Activated CD8-positive, alpha-beta memory T cell treated with anti-CD3 and anti-CD28 coated beads, Interleukin-2, amount 50 U/mL, for 24 hours (primary cell): ENCODE results near the gene CTNNA2.
"Not testable (repeated sequence)": the region's sequence is repeated elsewhere in the genome, so short reads cannot be mapped to it uniquely, and the experiment has no call there.

Experiments used
- DNase-seq: peaks from one replicate; pipeline ENCODE4 v3.0.0-alpha.2; 2020; ENCODE audit errors: extremely low read depth

Gene CTNNA2

GRCh38 chr2:80078290-80079036 lies 565.6 kb downstream of the CTNNA2 start:
- no peak for DNase-seq

DNA sequence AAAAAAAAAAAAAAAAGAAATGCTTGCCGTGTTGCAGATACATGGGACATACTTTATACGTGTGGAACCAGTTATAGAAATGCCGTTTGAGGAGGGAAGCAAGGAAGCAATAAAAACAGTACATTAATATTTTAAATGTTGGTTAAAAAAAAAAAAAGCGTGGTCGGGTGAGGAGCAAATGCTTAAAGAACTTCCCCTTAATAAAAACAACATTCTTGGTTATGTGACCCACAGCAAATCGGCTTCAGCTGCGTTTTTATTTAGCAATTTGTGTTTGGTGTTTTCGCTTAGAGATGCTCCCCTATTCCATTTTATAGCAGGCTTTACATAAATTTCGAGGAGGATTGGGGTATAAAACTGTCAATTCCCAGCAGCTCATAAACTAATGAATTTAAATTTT lies 568.1 kb downstream of the CTNNA2 start:
- no peak for DNase-seq

DNA sequence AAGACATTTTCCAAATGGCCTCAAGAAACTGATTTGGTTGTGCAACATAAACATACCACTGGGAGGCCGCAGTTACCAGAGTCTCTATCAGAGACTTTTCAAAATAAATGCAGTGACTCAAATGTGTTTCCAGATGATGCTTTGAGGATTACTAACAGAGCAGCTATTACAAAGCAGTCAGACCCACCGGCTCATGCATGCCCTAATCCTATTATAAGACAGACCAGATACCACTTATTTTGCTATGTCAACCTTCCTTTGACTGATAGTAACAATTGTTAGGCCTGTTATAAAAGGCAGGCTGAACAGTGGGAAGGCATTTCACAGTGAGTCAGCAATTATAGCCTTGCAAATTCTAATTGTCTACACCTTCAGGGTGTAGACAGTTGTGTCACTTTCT lies 574.0 kb downstream of the CTNNA2 start:
- DNase-seq: no peak

DNA sequence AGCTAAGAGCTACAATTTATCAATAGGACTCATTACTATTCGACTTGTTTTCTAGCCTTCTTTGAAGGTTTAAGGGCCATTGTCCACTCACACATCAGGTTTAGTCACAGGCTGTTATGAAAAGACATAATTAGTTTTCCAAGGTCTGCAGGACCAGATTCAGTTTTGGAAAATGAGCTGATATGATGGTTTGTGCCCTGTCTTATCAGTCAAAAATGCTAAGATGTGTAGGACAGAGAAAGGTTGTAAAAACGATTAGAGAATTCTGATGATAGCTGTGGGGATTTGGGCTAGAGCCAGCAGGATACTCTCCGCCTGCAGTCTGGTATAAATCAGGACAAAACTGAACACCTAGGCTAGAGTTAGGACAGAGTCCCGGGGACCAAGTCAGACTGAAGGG lies 578.4 kb downstream of the CTNNA2 start:
- no peak for DNase-seq

DNA sequence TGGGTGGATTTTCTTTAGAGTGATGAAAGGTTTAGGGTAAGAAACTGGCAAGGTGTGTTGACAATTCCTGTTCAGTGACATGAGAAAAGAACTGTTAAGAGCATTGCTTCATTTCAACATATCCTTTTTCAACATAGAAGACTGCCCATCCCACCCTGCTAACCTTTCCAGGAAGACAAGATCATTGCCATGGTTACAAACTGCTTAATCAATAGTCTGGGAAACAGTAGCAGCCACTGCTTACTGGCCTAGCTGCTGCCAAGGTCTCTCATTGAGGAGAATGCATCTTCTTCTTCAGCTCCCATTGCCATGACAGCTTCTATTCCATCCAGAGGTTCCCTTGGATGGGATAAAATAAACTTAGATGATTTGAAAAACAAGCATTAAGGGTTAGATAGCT lies 579.6 kb downstream of the CTNNA2 start:
- DNase-seq: no peak

DNA sequence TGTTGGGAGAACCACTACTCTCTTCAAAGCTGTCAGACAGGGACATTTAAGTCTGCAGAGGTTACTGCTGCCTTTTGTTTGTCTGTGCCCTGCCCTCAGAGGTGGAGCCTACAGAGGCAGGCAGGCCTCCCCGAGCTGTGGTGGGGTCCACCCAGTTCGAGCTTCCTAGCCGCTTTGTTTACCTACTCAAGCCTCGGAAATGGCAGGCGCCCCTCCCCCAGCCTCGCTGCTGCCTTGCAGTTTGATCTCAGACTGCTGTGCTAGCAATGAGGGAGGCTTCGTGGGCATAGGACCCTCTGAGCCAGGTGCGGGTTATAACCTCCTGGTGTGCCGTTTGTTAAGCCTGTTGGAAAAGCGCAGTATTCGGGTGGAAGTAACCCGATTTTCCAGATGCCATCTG lies 585.7 kb downstream of the CTNNA2 start:
- DNase-seq: not testable (repeated sequence)

GRCh38 chr2:80102026-80102425 lies 589.2 kb downstream of the CTNNA2 start:
- no peak for DNase-seq

GRCh38 chr2:80105015-80105640 lies 592.3 kb downstream of the CTNNA2 start:
- no peak for DNase-seq

DNA sequence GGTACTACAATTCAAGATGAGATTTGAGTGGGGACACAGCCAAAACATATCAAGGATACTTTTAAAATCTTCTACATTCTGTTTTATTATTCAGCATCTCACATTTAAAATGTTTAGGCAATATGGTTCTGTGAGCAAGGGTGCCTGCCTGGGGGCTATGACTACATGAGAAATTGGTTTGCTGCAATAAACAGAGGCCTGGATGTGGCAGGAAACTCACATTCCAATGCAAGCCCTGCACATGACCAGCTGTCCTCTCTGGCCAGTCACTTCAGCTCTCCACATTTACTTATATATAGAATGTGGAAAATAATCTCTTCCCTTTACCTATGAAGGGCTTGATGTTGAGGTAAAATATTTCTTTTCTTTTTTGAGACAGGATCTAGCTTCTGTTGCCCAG lies 598.3 kb downstream of the CTNNA2 start:
- no peak for DNase-seq

- no peak for DNase-seq
Observed at GRCh38 chr2:80112790-80113189, 599.9 kb downstream of the CTNNA2 start.

DNA sequence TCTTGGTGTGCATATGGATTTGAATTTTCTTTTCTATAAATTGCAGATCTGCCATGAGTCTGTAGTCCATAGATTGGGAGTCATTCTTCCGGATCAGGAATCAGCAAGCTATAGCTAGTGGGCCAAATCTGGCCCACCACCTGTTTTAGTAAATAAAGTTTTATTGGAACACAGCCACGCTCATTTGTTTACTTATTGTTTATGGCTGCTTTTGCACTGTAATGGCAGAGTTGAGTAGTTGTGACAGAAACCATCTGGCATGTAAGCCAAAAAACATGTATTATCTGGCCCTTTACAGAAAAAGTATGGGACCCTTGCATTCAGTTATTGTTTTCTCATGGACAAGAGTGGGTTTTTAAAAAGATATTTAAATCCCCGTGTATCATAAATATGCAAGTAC lies 600.5 kb downstream of the CTNNA2 start:
- no peak for DNase-seq

- DNase-seq: no peak
Observed at GRCh38 chr2:80114812-80115211, 602.0 kb downstream of the CTNNA2 start.

DNA sequence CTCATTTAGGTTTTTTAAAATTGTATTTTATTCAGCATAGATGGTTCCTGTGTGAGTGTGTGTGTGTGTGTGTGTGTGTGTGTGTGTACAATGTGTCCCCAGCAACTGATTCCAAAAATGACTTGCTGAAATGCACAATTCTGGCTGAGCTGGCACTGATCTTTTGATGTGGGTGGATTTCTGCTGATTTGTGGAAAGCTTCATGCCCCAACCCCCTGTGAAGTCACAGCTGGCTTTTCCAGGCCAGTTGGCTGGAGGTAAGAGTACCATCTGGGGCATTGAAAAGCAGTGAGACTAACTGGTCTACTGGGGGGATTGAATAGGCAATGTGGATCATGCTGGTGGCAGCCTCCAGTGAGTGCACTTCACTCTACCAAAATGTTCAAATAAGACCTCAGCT lies 604.5 kb downstream of the CTNNA2 start:
- DNase-seq: no peak

DNA sequence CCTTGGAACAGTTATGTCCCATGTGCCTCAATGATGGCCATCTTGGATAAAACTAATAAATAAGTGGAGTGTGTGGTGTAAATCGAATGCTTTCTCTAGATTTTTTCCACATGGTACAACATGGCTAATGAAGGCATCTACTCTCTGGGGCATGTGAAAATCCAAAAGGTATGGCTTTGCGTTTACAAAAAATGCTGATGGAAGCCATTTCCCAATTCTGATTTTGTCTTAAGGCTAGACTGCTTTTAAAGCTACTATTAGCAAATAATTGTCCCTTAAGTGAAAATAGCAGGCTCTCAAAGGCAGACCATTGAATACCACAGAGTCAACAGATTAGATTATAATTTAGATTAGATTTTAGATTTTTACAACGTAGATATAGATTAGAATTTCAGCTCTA lies 608.0 kb downstream of the CTNNA2 start:
- DNase-seq: no peak

- DNase-seq: no peak
Observed at GRCh38 chr2:80122675-80123074, 609.8 kb downstream of the CTNNA2 start.

GRCh38 chr2:80126596-80127189 lies 613.8 kb downstream of the CTNNA2 start:
- no peak for DNase-seq

DNA sequence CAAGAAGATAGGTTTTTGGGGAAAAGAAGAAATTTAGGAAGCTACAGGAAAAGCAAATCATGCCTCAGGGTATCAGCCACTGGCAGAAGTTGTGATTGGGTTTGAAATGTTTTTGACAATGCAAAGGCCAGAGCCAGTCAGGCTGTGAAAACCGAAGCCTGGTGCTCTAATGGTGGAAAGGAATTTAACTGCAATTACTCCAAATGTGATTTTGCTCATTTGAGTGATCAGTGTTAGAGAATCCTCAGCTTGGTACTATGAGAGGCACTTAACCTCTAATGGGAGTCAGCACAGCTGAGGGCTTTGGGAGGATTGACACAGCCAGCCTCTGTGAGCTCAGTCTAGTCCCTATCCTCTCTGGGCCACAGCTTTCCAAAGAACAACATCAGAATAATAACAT lies 615.2 kb downstream of the CTNNA2 start:
- no peak for DNase-seq

GRCh38 chr2:80132281-80132680 lies 619.4 kb downstream of the CTNNA2 start:
- DNase-seq: no peak

GRCh38 chr2:80135001-80135400 lies 622.1 kb downstream of the CTNNA2 start:
- DNase-seq: no peak

GRCh38 chr2:80136338-80136737 lies 623.5 kb downstream of the CTNNA2 start:
- DNase-seq: no peak

GRCh38 chr2:80139001-80139400 lies 626.1 kb downstream of the CTNNA2 start:
- DNase-seq: no peak

DNA sequence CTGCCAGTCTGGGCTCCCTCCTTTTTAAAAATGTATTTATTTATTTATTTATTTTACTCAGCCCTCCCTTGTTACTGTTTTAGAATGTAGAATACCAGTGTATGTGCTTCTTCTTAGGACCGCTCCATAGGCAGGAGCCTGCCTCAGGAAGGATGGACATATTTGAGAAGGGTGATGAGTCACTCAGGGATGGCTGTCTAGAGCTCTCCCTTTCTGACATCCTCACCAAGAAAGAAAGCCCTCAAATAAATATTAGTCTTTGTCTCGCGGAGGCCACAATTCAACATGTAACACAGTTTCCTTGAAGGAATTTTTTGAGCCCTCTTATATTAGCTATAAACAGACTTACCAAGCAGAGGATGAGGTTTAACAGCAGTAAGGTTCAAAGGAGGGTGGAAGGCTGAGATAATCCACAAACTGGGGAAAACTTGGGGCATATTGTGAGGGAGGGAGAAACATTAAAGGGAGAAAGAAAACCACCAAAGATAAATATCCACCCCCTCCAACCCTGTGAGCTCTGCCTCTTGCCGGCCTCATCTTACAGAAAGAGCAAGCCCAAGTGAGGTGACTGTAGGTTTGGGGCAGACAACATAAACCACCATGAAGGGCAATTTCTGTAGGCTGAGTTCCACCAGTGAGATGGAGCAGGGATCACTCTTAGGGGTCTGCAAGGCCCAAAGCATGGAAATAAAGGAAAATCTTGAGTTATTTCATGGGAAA lies 628.3 kb downstream of the CTNNA2 start:
- DNase-seq: no peak

DNA sequence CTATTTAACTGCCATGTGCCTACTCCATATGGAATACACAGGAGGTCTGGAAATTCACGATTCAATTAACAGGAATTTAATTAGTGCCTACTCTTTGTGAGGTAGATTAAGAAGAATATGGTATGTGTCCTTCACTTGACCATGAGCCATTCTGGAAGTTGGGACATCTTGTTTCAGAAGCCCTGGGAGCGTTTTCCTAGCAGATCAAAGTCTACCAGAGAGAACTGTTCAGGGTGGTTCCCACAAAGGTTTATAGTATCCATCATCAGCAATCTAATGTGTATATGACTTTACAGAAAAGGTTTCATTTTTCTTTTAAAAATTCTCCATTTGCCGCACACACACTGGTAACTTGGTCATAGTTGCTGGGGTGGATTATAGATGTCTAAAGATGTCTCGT lies 632.6 kb downstream of the CTNNA2 start:
- no peak for DNase-seq
